DMS153 treated with DMSO at 0.1 percent for 48 hours (cell line): ENCODE measurements around the gene GPC3.
"Not testable (repeated sequence)": the region's sequence is repeated elsewhere in the genome, so short reads cannot be mapped to it uniquely, and the experiment has no call there.

Experiments used
- DNase-seq: peaks from one replicate; lab custom pipeline; 2025; ENCODE audit not compliant: unreplicated experiment; lab: John Stamatoyannopoulos, UW

GPC3 gene

DNA sequence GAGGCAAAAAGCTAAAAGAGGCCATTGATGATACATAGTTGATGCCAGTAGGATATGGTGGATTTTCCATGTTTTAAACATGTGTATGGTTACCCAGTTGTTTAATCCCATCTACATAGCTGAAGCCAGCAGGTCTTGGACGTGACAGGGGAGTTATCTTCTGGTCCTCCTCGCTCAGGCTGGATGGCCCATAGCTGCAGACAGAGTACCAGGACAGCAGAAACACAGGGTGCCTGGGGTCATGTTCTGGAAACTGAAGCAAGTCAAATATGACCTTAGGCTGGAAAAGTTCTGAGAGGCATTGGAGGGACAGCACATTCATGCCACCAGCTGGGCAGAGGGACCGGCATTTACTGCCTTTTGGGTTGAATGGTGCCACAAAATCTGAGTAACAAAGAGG is 452.1 kb downstream of the GPC3 start:
- no peak for DNase-seq

DNA sequence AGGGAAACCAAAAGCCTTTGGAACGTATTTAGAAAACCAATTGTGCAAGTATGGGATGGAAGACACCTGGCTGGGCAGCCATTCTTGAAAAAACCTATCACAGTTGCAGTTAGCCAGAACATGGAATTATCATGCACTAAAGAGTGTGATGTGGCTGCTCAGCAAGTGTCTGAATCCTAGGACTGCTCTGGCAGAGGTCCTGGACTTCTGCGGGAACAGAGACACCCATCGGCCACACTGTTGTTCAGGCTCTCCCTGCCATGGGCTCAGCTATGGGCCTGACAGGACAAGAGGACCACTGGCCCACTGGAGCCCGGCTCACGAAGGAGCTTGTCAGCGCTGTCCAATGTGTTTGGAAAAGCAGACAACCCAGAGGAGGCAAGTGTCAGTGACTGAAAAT is 454.4 kb downstream of the GPC3 start:
- no peak for DNase-seq

DNA sequence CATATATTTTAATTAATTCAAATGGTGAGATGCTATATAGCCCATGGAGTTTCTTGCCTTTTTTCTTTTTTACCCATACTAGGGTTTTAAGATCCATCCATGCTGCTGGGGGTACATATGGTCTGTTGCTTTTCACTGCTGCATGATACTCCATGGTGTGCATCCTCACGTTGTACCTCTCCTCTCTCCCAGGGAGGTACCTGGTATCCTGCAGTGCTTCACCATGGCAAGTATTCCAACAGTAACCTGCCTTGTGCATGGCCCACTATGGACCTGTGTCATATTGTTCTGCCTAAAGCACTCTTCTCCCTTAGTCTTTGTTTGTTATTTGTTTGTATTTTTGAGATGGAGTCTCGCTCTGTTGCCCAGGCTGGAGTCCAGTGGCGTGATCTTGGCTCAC is 455.8 kb downstream of the GPC3 start:
- no peak for DNase-seq

DNA sequence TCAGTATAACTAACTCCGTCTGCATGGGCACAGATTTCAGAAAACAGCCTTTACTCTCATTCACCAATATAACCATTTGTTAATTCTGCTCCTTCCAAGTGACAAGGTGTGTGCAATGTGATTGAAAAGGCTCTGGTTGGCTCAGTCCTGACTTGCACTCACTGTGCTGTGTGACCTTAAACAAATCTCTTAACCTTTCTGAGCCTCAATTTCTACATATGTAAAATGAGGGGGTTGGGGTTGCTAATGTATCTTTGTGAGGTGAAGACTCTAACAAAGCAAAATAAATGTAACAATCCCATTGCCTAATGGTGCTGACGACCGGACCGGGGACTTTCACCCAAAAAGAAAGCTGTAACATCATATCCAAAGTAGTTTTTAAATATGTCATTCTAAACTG is 457.6 kb downstream of the GPC3 start:
- no peak for DNase-seq

DNA sequence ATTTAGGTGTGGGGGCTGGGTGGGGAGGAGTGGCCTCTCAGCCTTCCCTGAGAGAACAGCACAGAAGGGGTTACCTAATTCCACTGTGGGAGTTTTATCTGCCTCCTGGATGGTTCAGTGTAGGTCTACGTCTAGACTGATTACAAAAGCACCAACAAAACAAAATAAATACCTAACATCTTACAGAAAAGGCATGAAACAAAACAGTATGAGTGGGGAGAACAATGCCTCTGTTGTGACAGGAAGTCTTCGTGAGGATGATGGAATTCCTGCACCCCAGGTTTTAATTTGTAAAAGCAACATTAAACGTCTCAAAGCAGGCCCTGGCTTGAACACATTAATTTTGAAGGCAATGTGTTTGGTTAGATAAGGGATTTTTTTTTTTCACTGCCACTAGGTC is 458.0 kb downstream of the GPC3 start:
- DNase-seq, result no peak

DNA sequence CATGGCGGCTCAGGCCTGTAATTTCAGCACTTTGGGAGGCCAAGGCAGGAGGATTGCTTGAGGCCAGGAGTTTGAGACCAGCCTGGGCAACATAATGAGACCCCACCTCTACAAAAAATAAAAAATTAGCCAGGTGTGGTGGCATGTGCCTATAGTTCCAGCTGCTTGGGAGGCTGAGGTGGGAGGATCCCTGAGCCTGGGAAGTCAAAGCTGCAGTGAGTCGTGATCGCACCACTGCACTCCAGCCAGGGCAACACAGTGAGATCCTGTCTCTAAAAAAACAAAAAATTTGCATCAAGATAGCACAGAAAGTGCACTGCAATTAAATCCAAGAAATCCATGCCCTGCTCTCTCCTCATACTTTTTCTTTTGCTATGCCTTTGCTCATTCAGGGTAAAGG is 458.6 kb downstream of the GPC3 start:
- not testable (repeated sequence) for DNase-seq

DNA sequence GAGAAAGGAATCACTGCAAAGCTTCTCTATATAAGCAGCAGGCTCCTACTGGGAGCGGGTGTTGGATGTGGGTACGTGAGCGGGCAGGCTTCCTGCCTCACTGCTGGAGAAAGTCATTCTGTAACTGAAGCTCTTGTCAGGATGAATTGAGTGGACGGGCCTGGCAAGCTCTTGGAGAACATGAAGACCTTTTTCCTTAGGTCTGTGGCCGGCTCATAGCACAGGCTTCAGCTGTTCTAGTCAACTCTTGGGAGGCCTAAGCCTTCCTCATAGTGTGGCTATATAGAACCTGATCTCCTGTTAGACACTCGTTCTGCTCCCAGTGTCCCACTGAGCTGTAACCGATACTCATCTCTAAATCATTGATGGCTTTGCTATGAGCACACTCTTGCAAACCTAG is 461.9 kb downstream of the GPC3 start:
- DNase-seq, result no peak

DNA sequence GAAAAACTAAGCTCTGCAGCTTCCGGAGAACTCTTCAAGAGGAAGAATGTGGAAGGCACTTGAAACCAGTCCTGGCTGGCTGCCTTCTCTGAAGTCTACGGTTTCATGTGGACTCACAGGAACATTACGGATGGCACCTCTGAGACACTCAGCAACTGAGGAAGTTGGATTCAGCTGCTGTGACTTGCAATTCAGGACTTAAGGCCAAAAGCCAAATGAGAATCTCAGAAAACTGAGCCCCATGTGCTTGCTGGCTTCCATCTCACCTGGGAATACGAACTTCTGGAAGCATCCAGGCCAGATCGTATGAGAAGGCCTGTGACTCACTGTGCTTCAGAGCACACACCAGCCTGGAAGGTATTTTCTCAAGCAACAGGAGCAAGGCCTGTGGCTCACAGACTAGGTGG is 462.3 kb downstream of the GPC3 start:
- DNase-seq, result no peak

DNA sequence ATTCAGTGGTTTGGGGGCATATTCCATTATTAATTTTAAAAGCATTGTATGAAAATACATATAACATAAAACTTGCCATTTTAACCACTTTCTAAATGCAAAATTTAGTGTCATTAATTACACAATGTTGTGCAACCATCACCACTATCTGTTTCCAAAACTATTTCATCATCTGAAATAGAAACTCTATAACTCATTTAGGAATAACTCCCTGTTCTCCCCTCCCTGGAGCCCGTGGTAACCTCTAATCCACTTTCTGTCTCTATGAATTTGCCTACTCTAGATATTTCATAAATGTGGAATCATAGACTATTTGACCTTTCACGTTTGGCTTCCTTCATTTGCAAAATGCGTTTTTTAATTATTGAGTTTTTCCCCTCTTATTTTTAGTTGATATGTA is 468.7 kb downstream of the GPC3 start:
- DNase-seq, result no peak

DNA sequence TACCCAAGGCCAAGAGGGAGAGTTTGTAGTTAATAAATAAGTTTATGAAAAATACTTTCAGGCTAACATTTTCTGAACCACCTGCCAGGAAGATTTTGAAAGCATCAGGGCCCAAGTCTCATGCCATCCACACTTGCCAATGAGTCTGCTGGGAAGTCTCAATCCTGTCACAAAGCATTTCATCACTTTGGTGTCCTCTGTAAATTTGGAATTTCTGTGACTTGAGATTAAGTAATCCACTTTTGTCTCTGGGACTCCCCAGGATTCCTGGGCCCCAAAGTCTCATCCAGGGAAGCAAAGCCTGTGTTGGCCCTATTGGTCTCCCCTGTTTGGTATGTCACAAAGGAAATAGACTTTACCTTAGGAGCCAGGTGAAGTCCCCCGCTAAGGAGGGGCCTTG is 470.9 kb downstream of the GPC3 start:
- DNase-seq, result no peak

DNA sequence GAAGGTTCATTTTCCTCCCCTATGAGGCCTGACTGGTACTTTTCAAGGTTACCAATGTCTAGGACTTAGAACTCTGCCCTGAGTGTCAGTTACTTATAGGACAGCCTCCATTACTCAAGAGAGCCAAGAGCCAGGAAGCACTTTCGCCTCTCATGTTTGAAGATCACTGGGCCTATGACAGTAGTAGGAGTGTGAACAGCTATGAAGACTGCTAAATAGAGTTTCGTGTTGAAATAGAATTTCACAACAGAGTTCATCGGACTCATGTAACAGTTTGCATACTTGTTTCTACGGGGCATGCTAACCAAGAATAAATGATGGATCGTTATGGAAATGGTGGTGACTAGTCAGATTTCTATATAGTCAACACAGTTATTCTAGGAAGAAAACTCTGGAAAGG is 472.3 kb downstream of the GPC3 start:
- DNase-seq, result no peak

DNA sequence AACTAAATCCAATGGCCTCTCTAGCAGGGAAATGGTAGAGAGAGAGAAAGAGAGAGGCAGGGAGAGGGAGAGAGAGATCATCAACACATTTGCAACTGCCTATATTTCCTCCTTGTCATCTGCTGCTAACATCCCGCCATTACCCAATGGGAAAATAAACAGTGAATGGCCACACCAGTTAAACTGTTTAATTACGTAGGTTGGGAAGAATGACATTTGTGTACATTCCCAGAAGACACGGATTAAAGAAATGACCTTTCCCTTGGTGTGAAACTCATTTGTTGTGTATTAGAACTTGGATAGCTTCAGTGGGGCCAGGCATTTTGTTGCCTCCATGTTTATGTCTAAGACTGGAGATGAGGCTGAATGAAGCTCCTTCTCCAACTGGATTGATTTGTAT is 474.4 kb downstream of the GPC3 start:
- DNase-seq, result no peak

DNA sequence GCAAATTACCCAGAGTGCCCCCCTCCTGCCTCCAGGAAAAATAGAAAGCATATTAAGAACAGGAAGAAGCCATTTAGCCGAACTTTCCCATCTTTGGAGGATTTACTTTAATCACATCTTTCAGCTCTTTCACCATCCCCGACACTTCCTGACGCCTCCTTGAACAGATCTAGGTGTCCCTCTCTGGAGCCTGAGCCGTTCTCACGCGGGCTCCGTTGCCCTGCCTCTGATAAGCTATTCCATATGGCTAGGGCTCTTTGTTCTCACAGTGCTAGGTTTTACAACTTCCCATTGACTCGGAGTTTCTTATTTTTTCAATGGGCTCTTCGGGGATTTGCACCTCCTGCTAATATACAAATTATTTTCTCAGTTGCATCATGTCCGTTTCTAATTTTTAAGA is 488.0 kb downstream of the GPC3 start:
- no peak for DNase-seq

DNA sequence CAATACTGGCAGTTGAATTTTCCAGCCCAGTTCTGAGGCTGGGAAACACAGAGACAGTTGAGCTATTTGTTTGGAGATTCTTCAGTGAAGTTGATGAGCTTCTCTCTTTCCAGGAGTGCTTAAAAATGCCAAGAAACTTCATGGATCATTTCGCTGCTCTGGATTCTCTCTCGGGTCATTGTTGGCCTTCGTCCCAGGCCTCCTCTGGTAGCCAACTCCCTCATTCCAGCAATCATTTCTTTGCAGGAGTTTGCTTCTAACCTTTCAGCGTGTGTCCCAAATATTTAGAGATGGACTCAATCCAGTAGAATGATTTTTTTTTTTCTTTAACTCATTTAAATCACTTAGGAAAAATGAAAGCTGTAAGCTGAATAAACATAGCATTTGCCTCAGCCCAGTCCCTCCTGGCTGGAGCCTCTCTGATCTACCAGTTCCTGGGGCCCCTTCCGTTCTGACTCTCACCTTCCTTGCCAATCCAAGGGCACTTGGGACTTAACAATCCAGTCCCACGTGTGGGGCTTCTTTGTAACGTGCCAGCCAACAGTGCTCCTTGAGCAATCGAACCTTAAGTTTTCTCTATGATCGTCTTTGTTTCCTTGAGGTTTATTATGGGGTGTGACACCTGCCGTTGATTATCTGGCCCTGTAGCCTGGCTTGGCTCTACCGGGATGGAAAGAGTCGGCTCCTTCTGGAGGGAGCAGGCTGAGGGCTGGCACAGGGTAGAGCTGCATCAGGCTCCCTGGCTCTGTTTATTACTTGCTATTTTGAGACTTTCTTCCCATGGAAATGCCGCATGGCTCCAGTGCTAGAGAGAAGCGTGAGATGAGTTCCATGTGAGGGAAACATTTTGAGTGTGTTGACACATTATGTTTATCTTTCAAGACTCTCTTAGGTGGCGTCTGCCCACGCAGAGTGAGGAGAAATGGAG is 489.7 kb downstream of the GPC3 start:
- DNase-seq, result no peak

DNA sequence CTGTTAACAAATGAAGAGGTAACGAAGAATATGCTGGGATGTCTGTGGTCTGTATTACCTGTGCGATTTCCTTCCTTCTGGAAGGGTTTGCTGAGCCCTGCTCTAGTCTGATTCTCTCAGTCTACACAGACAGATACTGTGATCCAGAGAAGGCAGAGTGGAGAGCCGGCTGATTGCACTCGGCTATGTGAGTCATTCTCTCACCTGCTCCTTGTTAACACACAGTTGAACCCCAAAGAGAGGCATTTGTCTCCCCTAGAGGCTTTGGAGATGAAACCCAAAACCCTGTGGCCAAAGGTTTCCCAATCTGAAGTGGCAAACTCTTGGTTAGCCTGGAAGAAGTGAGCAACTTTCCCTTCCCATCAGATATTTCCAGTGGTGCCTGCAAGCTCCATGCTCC is 492.0 kb downstream of the GPC3 start:
- no peak for DNase-seq

DNA sequence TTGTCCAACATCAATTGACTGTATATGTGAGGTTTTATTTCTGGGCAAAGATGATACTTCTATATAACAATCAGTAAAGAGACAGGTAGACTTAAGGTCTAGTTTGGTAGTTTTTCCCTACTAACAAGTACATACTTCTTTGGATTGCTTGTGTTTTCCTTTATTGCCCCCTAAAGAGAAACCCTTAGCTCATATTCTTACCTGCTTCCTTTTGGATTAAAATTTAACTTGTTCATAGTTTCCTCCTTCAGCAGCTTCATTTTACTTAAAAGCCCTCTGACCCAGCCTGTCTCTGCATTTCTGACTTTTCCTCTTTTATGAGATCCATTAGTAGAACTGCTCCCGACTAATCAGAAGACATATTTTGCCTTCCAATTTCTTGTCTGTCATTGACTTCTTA is 494.4 kb downstream of the GPC3 start:
- no peak for DNase-seq
